RWPE2 (cell line): Measurements from ENCODE around the gene MMP19.

Experiments used
- ATAC-seq: fragments of 200-7000 bp; cut with Tn5 transposase; 3 replicates; pipeline ENCODE4 v1.9.1; 2021; ENCODE audit warnings: low read depth
- DNase-seq: peaks from one replicate; pipeline ENCODE4 v3.0.0-alpha.2; 2020; ENCODE audit warnings: low spot score
- H3K27ac ChIP-seq: fragments of 450-650 bp; 2 replicates; pipeline ENCODE4 v1.5.1; 2017; ENCODE audit warnings: mild to moderate bottlenecking; ENCODE audit not compliant: poor library complexity, severe bottlenecking
- H3K27me3 ChIP-seq: fragments of 250-450 bp; sonication (Bioruptor Pico); 2 replicates; pipeline ENCODE4 v1.5.1; 2021; ENCODE audit warnings: mild to moderate bottlenecking, moderate library complexity; ENCODE audit not compliant: insufficient read depth, poor library complexity, severe bottlenecking
- H3K36me3 ChIP-seq: fragments of 250-450 bp; sonication (Bioruptor Pico); 2 replicates; pipeline ENCODE4 v1.5.1; 2020; ENCODE audit warnings: low read depth, mild to moderate bottlenecking, moderate library complexity
- H3K4me1 ChIP-seq: fragments of 250-450 bp; sonication (Bioruptor Pico); 2 replicates; pipeline ENCODE4 v1.5.1; 2021; ENCODE audit warnings: mild to moderate bottlenecking, moderate library complexity; ENCODE audit not compliant: insufficient read depth, poor library complexity, severe bottlenecking
- H3K4me3 ChIP-seq: fragments of 250-450 bp; sonication (Bioruptor Pico); 2 replicates; pipeline ENCODE4 v1.5.1; 2021; ENCODE audit warnings: mild to moderate bottlenecking, moderate library complexity; ENCODE audit not compliant: severe bottlenecking
- H3K9me3 ChIP-seq: fragments of 250-450 bp; sonication (Bioruptor Pico); 2 replicates; pipeline ENCODE4 v1.5.1; 2021; ENCODE audit warnings: mild to moderate bottlenecking, moderate library complexity; ENCODE audit not compliant: severe bottlenecking
- CTCF ChIP-seq: fragments of 450-650 bp; IDR thresholded peaks from one replicate; pipeline ENCODE4 v1.5.1; 2017; ENCODE audit warnings: mild to moderate bottlenecking, moderate library complexity; ENCODE audit not compliant: poor library complexity, severe bottlenecking

The MMP19 gene

GRCh38 chr12:55795950-55796349, 46.8 kb downstream of the MMP19 start:
- TF ChIP-seq CTCF: no peak
- peaks cover 94% of the 10 kb centered on the region for H3K36me3 ChIP-seq
- H3K9me3 ChIP-seq: no peaks in the 10 kb centered on the region
- no peak for ATAC-seq
- no peaks in the 10 kb centered on the region for H3K27me3 ChIP-seq
- H3K27ac ChIP-seq: no peak overlapping the region
- DNase-seq: no peak
- no peaks in the 10 kb centered on the region for H3K4me1 ChIP-seq
- no peak overlapping the region for H3K4me3 ChIP-seq

GRCh38 chr12:55789893-55790292, 52.8 kb downstream of the MMP19 start:
- Histone ChIP-seq H3K4me3 (no peak overlapping the region), H3K4me1 (no peaks in the 10 kb centered on the region), H3K27me3 (no peaks in the 10 kb centered on the region), H3K9me3 (no peaks in the 10 kb centered on the region), H3K36me3 (peaks cover 91% of the 10 kb centered on the region), H3K27ac (no peak overlapping the region)
- DNase-seq: no peak
- TF ChIP-seq CTCF: no peak
- ATAC-seq: no peak

- DNase-seq: no peak
- H3K27ac ChIP-seq: no peak overlapping the region
- no peak for TF ChIP-seq CTCF
- H3K4me1 ChIP-seq: no peaks in the 10 kb centered on the region
- ATAC-seq: no peak
- no peaks in the 10 kb centered on the region for H3K9me3 ChIP-seq
- peaks cover 91% of the 10 kb centered on the region for H3K36me3 ChIP-seq
- H3K4me3 ChIP-seq: no peak overlapping the region
- H3K27me3 ChIP-seq: no peaks in the 10 kb centered on the region
These were observed 53.6 kb downstream of the MMP19 start for GRCh38 chr12:55789171-55789570.

- Histone ChIP-seq H3K4me1 (no peaks in the 10 kb centered on the region), H3K4me3 (no peak overlapping the region), H3K27ac (no peak overlapping the region), H3K27me3 (no peaks in the 10 kb centered on the region), H3K36me3 (peaks cover 91% of the 10 kb centered on the region), H3K9me3 (no peaks in the 10 kb centered on the region)
- no peak for TF ChIP-seq CTCF
- DNase-seq: no peak
- no peak for ATAC-seq
These were observed 54.2 kb downstream of the MMP19 start for GRCh38 chr12:55788546-55788945.
